A673 (cell line): ENCODE measurements around the gene CAMK1D.
A peak's percentile ranks its signal among the peaks of the same experiment; 100 is the strongest.

Experiments
- CTCF ChIP-seq: fragments of 300-800, 200-600 bp; sonication (generic); conservative IDR thresholded peaks from 2 replicates; pipeline ENCODE4 v1.5.1; 2017; ENCODE audit warnings: low read depth, mild to moderate bottlenecking, antibody characterized with exemption, low read length, moderate library complexity, mixed read lengths
- EZH2 ChIP-seq: fragments of 200-600 bp; sonication (generic); IDR thresholded peaks from 2 replicates; pipeline ENCODE4 v1.6.1; 2017; ENCODE audit warnings: borderline replicate concordance, low read depth, mild to moderate bottlenecking, mixed read lengths, antibody characterized with exemption, low read length; ENCODE audit not compliant: poor library complexity, severe bottlenecking

- TF ChIP-seq CTCF (peak; percentile 24; the same call in 1 of the 2 replicates), EZH2 (no peak)
These were observed 199.9 kb downstream of the CAMK1D start for GRCh38 chr10:12549297-12549696.
